Nephron (organoid): ENCODE measurements around the gene TACC3.
A peak's percentile ranks its signal among the peaks of the same experiment; 100 is the strongest.

Source experiments
- H3K27ac Mint-ChIP-seq, 3 experiments: 2 replicates each; pipeline ENCODE4 v1.8.0; 2020; ENCODE audit warnings: mixed read lengths in 3 of 3, mild to moderate bottlenecking in 2 of 3, moderate library complexity in 1 of 3
- H3K27me3 Mint-ChIP-seq: 2 replicates; pipeline ENCODE4 v1.8.0; 2021; ENCODE audit warnings: low read depth, mild to moderate bottlenecking, moderate library complexity, mixed read lengths
- H3K36me3 Mint-ChIP-seq: 2 replicates; pipeline ENCODE4 v1.8.0; 2020; ENCODE audit warnings: low read depth, mixed read lengths
- H3K4me1 Mint-ChIP-seq: 2 replicates; pipeline ENCODE4 v1.8.0; 2020; ENCODE audit warnings: mixed read lengths
- H3K4me3 Mint-ChIP-seq, 3 experiments: 2 replicates each; pipeline ENCODE4 v1.8.0; 2020; ENCODE audit warnings: mild to moderate bottlenecking in 3 of 3, mixed read lengths in 3 of 3, moderate library complexity in 2 of 3
- H3K9me3 Mint-ChIP-seq: 2 replicates; pipeline ENCODE4 v1.8.0; 2020; ENCODE audit warnings: mixed read lengths
- TF ChIP-seq, protein P1 (sequence below), 3 experiments: fragments of 200-600 bp; sonication (generic); IDR thresholded peaks; one replicate each; pipeline ENCODE4 v1.5.0; 2021; ENCODE audit warnings: antibody characterized with exemption in 3 of 3; ENCODE audit not compliant: unreplicated experiment in 3 of 3

Gene TACC3

DNA sequence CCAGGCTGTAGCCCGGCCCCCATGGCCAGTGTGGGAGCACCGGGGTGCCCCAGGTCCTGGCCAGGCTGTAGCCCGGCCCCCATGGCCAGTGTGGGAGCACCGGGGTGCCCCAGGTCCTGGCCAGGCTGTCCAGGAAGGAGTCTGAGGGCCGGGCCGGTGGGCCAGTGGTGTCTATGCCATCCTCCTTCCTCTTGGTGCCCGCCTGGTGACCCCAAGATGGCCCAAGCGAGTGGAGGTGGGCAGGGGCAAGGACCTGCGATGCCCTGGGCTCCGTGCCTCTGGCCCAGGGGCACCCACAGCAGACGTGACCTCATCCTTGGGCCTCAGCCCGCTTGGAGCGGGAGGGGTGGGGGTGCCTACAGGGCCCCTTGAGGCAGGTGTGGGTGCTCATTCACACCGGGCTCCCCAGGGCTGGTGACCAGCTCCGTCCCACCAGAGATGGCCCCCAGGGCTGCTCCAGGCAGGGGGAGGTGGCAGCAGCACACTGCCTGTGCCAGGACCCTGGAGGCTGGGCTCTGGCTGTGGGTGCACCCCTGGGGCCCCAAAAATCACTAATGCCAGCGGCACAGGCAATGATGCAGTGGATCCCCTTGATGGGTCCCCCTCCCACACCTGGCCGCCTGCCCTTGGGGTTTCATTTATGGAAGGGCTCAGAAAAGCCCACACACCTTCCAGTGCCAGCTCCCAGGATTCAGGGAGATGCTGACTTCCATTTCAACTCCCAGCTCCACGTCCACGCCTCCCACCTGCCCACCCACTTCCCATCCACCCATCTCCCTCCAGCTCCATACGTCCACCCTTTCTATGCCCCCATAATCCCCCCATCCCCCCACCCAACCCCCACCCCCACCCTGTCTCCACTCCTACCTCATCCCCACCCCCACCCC is 35.8 kb downstream of the TACC3 start:
- TF ChIP-seq, protein P1, sequence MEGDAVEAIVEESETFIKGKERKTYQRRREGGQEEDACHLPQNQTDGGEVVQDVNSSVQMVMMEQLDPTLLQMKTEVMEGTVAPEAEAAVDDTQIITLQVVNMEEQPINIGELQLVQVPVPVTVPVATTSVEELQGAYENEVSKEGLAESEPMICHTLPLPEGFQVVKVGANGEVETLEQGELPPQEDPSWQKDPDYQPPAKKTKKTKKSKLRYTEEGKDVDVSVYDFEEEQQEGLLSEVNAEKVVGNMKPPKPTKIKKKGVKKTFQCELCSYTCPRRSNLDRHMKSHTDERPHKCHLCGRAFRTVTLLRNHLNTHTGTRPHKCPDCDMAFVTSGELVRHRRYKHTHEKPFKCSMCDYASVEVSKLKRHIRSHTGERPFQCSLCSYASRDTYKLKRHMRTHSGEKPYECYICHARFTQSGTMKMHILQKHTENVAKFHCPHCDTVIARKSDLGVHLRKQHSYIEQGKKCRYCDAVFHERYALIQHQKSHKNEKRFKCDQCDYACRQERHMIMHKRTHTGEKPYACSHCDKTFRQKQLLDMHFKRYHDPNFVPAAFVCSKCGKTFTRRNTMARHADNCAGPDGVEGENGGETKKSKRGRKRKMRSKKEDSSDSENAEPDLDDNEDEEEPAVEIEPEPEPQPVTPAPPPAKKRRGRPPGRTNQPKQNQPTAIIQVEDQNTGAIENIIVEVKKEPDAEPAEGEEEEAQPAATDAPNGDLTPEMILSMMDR (IDR thresholded peaks at IDR 0.05; ENCODE audit: unreplicated experiment in 3 of 3): no peak
- Mint-ChIP-seq H3K9me3 (no peaks in the 10 kb centered on the region), H3K27ac (no peak overlapping the region), H3K4me3 (no peak overlapping the region), H3K27me3 (peaks cover 8% of the 10 kb centered on the region), H3K4me1 (no peaks in the 10 kb centered on the region), H3K36me3 (no peaks in the 10 kb centered on the region)

DNA sequence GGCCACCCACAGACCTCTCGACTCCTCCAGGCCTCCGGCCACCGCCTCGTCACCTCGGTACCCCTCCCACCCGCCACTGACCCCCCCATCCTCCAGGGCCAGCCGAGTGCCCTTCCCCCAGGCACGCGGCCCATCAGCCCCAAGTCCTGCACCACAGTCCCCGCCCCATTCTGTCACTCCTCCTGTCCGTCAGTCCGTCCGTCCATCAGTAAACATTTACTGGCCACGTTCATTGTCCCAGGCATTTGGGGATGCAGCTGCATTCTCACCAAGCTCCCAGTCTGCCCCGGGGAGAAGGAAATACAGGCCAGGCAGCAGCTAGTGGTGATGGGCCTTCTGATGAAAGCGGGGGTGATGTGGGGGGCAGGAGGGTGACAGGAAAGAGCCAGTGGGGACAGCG is 36.5 kb downstream of the TACC3 start:
- TF ChIP-seq, protein P1 (IDR thresholded peaks at IDR 0.05; ENCODE audit: unreplicated experiment in 3 of 3): no peak
- H3K4me1 Mint-ChIP-seq: no peaks in the 10 kb centered on the region

DNA sequence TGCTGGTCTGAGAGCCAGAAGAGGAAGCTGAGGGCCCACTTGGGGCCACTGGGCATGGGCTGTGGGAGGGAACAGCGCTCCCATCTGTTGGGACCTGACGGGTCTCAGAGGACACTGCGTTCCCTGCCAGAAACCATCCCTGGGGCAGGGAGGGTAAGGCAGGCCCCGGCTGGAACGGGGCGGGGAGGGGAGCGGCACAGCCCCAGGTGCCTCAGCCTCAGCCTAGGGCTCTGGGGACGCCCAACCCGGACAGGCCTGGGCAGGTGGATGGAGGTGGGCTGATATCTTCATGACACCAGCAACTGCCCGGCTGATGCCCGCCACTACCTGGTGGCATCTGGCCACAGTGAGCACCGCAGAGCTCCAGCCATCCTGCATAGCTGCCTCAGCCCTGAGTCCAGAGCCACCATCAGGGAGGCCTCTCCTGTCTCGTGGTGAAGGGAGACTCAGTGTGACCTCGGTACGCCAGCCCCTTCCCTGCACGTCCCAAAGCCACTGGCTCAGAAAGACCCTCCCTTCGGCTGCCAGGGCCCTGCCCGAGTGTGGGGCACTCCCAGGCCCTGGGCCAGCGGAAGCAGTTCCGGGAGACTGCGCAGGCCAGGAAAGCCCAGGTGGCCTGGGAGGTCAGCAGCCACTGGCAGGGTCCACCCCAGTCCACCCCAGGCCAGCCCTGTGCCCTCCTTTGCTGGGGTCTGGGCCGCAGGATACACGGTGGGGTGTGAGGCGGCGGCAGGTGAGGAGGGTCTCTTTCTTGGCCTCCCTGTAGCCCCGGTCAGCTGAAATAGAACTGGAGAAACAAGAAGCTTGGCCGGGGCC is 37.2 kb downstream of the TACC3 start:
- no peaks in the 10 kb centered on the region for H3K36me3 Mint-ChIP-seq
- H3K27me3 Mint-ChIP-seq: peaks cover 8% of the 10 kb centered on the region
- no peaks in the 10 kb centered on the region for H3K4me1 Mint-ChIP-seq
- TF ChIP-seq, protein P1 (IDR thresholded peaks at IDR 0.05; ENCODE audit: unreplicated experiment in 3 of 3): no peak
- H3K4me3 Mint-ChIP-seq: no peak overlapping the region
- no peak overlapping the region for H3K27ac Mint-ChIP-seq
- no peaks in the 10 kb centered on the region for H3K9me3 Mint-ChIP-seq

More for the DNA sequence above, 36.5 kb downstream of the TACC3 start:
- no peak overlapping the region for H3K27ac Mint-ChIP-seq
- H3K9me3 Mint-ChIP-seq: no peaks in the 10 kb centered on the region
- H3K27me3 Mint-ChIP-seq: peaks cover 8% of the 10 kb centered on the region
- H3K4me3 Mint-ChIP-seq: no peak overlapping the region
- no peaks in the 10 kb centered on the region for H3K36me3 Mint-ChIP-seq

DNA sequence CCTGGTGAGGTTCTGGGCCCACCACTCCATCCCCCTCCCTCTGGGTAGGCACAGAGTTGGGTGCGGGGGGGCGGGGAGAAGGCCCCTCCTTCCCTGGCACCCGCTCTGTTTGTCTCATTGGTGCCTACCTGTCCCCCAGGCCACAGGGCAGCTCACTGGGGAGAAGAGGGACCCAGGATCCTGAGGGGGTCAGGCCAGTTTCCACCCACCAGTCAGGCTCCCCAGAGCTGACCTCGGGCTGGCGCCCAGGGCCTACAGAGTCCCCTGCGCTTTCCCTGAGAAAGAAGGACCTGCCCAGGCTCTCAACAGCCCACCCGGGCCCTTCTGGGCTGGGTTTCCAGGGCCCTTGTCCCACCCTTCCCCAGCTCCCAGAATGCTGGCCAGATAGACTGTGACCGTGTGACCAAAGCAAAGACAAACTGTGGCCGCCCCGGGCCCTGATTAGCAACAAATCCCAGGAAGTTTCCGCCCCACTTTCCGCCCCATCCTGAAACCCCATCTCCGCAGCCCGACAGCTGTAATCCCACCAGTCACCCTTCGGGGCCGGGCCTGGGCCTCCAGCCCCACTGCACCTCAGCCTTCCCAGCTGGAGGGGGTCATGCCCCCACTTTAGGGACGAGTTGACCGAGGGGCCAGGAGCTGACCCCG is 38.0 kb downstream of the TACC3 start:
- TF ChIP-seq, protein P1 (IDR thresholded peaks at IDR 0.05; ENCODE audit: unreplicated experiment in 3 of 3): no peak
- H3K27ac Mint-ChIP-seq: no peak overlapping the region
- no peaks in the 10 kb centered on the region for H3K36me3 Mint-ChIP-seq
- H3K4me3 Mint-ChIP-seq: no peak overlapping the region
- H3K9me3 Mint-ChIP-seq: no peaks in the 10 kb centered on the region
- peaks cover 8% of the 10 kb centered on the region for H3K27me3 Mint-ChIP-seq
- H3K4me1 Mint-ChIP-seq: no peaks in the 10 kb centered on the region

DNA sequence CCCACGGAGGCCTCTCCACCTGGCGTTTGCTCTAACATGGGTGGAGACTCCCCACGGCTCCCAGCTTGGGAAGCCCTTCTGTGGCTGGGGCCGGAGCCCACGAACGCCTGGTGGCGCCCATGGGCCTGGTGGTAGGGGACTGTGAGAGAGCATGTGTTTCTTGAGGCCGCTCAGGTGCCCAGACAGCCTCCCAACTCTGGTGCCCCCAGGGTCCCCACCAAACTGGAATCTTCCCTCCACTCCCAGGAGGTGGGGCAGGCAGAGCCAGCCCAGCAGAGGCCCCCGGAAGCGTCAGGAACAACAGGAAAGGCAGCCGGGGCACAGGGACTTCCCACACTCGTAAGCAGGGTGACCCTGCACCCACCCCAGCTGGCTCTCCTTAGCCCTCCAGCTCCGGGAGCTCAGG is 38.5 kb downstream of the TACC3 start:
- Mint-ChIP-seq H3K4me1 (no peaks in the 10 kb centered on the region), H3K9me3 (no peaks in the 10 kb centered on the region), H3K4me3 (no peak overlapping the region), H3K36me3 (no peaks in the 10 kb centered on the region), H3K27ac (peak overlapping the region in 1 of 3 experiments; percentile 50), H3K27me3 (peaks cover 10% of the 10 kb centered on the region)
- TF ChIP-seq, protein P1 (IDR thresholded peaks at IDR 0.05; ENCODE audit: unreplicated experiment in 3 of 3): no peak
